ENCODE measurements around the gene MYOZ2. TPM values are rescaled to one million over a fixed set of nuclear protein-coding genes. Genes with fewer than 3 reads are reported as not detected.

Gene MYOZ2
- total RNA-seq, 4 donors from 2014 or later: 0.21 to 0.30 (median 0.22) TPM; not detected in 1

DNA sequence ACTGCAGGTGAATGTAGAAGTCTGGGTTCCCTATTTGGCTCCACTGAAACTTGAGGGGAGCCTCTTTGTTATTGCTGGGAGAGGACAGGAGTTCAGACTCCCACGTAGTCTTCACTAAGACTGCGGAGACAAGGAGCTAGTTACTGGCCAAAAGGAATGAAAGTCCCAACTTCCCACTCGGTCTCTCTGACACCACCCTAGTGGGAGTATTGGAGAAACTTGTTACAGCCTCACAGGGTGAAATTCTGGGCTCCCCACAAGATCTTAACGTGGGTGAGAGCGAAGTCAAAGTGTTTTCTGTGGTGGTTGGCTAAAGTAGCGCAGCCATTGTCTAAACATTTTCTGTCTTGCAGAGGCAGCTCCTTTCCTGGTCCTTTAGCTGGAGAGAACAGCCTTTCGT, 13.5 kb downstream of the MYOZ2 start:
- peak overlapping the region in 2 of 4 donors; percentile 66 to 72 for H3K27ac ChIP-seq
- 50 to 52% methylated on average over 7 of the region's 7 CpGs for WGBS, 2 donors
- H3K9me3 ChIP-seq: peaks cover 0 to 4% (median 0%) of the 10 kb centered on the region in 4 donors
- H3K4me3 ChIP-seq: no peak overlapping the region
- H3K27me3 ChIP-seq: no peaks in the 10 kb centered on the region
- peaks cover 0 to 23% (median 0%) of the 10 kb centered on the region in 4 donors for H3K4me1 ChIP-seq
- DNase-seq (ENCODE audit: low spot score in 2 of 2): no peak
- TF ChIP-seq POLR2A (IDR thresholded peaks at IDR 0.05) (no peak), EP300 (IDR thresholded peaks at IDR 0.05) (peak in 1 of 2 donors; percentile 48)
- no peaks in the 10 kb centered on the region for H3K36me3 ChIP-seq

DNA sequence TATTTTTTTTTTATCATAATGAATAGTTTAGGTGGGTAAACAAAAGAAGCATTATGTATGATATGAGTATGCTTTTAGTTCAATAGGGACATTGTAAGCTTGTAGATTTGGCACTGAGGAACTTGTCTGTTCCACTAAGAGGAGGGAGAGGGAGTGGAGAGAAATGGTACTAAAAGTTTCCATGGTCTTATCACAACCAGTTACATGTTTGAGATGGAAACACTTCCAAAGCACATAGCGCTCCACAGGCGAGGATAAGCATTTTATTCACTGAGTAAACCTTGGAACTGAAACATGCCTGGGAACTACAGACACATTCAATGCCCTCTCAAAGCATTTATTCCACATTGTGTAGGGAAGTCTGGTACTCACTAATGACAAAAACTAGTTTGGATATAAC, 15.5 kb downstream of the MYOZ2 start:
- Histone ChIP-seq H3K27ac (peak overlapping the region in 2 of 4 donors; percentile 49 to 72), H3K4me1 (peaks cover 0 to 23% (median 0%) of the 10 kb centered on the region in 4 donors), H3K9me3 (peaks cover 0 to 4% (median 0%) of the 10 kb centered on the region in 4 donors), H3K36me3 (no peaks in the 10 kb centered on the region), H3K27me3 (no peaks in the 10 kb centered on the region), H3K4me3 (no peak overlapping the region)
- WGBS, 2 donors: 39 to 79% methylated on average over 2 of the region's 2 CpGs
- DNase-seq (ENCODE audit: low spot score in 2 of 2): no peak
- no peak for TF ChIP-seq POLR2A (IDR thresholded peaks at IDR 0.05)
- TF ChIP-seq EP300 (IDR thresholded peaks at IDR 0.05): peak in 1 of 2 donors; percentile 59

DNA sequence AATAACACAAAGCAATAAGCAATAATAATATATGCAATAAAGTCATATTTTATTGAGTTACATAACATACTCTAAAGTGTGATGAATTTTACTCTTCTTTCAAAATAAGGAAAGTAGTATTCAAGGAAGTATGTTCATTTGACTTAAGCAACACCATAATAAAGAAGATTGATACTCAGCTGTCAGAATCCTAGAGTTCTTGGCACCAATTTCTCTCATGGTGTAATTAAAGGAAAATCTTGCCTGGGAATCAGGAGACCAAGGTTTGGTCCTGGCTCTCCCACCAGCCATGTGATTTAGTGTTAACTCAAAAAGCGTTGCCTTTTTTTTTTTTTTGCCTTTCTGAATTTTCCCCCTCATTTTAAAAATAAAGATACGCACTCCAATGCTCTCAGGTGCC, 17.1 kb downstream of the MYOZ2 start:
- TF ChIP-seq, protein P1, sequence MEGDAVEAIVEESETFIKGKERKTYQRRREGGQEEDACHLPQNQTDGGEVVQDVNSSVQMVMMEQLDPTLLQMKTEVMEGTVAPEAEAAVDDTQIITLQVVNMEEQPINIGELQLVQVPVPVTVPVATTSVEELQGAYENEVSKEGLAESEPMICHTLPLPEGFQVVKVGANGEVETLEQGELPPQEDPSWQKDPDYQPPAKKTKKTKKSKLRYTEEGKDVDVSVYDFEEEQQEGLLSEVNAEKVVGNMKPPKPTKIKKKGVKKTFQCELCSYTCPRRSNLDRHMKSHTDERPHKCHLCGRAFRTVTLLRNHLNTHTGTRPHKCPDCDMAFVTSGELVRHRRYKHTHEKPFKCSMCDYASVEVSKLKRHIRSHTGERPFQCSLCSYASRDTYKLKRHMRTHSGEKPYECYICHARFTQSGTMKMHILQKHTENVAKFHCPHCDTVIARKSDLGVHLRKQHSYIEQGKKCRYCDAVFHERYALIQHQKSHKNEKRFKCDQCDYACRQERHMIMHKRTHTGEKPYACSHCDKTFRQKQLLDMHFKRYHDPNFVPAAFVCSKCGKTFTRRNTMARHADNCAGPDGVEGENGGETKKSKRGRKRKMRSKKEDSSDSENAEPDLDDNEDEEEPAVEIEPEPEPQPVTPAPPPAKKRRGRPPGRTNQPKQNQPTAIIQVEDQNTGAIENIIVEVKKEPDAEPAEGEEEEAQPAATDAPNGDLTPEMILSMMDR (IDR thresholded peaks at IDR 0.05): no peak
- TF ChIP-seq EP300 (IDR thresholded peaks at IDR 0.05) (no peak), POLR2A (IDR thresholded peaks at IDR 0.05) (no peak)
- no peak for DNase-seq (ENCODE audit: low spot score in 2 of 2)
- Histone ChIP-seq H3K4me1 (peaks cover 0 to 23% (median 0%) of the 10 kb centered on the region in 4 donors), H3K4me3 (no peak overlapping the region), H3K9me3 (peaks cover 0 to 4% (median 0%) of the 10 kb centered on the region in 4 donors), H3K27ac (no peak overlapping the region), H3K36me3 (no peaks in the 10 kb centered on the region), H3K27me3 (no peaks in the 10 kb centered on the region)
- 95 to 97% methylated on average over 2 of the region's 2 CpGs for WGBS, 2 donors

DNA sequence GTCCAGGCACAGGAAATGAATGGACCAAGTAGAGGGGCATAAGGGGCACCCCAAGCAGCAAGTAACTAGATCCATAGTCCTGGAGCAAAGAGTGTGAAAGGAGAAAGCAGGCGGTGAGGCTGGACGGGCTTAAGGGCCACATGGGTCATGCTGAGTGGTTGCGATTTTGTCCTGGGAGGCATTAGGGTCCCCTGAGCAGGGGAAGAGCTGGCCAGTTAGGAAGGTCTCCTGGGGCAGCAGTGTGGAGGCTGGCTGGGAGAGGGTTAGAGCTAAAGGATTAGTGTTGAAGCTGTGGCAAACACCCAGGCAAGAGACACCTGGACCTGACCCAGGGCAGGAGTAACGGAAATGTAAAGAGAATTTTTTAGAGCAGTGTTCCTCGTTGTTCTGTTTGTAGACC, 26.5 kb downstream of the MYOZ2 start:
- Histone ChIP-seq H3K4me1 (peaks cover 0 to 5% (median 0%) of the 10 kb centered on the region in 4 donors), H3K36me3 (no peaks in the 10 kb centered on the region), H3K27me3 (no peaks in the 10 kb centered on the region), H3K4me3 (no peak overlapping the region), H3K9me3 (no peaks in the 10 kb centered on the region), H3K27ac (no peak overlapping the region)
- TF ChIP-seq, protein P1 (IDR thresholded peaks at IDR 0.05): no peak
- 81 to 88% methylated on average over 5 of the region's 5 CpGs for WGBS, 2 donors
- DNase-seq (ENCODE audit: low spot score in 2 of 2): no peak

DNA sequence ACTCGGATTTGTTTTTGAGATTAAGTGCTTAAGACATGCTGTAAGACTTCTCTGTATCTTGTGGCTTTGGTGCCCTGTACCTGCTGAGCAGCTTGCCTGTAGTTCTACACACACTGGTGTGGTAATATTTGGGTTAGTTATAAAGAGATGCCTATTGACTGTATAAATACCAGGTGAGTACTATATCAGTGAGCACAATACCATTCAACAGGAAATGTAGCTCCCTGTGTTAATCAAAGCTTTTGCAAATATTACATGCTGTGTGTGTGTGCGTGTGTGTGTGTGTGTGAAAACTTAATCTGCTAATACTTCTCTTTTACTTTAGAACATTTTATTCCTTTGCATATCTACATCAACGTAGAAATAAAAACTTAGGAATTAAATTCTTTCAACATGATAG, 30.1 kb downstream of the MYOZ2 start:
- DNase-seq (ENCODE audit: low spot score in 2 of 2): no peak
- peaks cover 0 to 5% (median 0%) of the 10 kb centered on the region in 4 donors for H3K4me1 ChIP-seq
- no peak for TF ChIP-seq POLR2A (IDR thresholded peaks at IDR 0.05)
- TF ChIP-seq EP300 (IDR thresholded peaks at IDR 0.05): no peak
- TF ChIP-seq, protein P1 (IDR thresholded peaks at IDR 0.05): no peak
- H3K27ac ChIP-seq: no peak overlapping the region
- 94 to 97% methylated on average over 3 of the region's 3 CpGs for WGBS, 2 donors
- no peaks in the 10 kb centered on the region for H3K9me3 ChIP-seq
- no peaks in the 10 kb centered on the region for H3K27me3 ChIP-seq
- H3K36me3 ChIP-seq: no peaks in the 10 kb centered on the region
- no peak overlapping the region for H3K4me3 ChIP-seq

DNA sequence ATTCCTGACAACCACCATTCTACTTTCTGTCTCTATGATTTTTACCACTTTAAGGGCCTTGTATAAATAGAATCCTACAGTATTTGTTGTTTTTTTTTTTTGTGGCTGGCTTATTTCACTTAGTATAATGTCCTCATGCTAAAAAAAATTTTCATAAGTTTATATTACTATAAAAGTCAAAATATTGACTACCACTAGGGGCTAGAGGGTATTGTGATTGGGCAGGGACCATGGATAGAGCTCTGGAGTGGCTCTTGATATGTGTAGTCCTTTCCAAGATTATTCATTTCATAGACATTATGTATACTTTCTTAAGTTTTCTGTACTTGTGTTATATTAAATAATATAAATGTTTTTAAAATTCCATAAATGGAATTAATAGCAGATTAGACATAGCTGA, 34.6 kb downstream of the MYOZ2 start:
- Histone ChIP-seq H3K4me3 (no peak overlapping the region), H3K27ac (no peak overlapping the region), H3K36me3 (no peaks in the 10 kb centered on the region), H3K4me1 (no peaks in the 10 kb centered on the region), H3K27me3 (no peaks in the 10 kb centered on the region), H3K9me3 (no peaks in the 10 kb centered on the region)
- DNase-seq (ENCODE audit: low spot score in 2 of 2): no peak
- no peak for TF ChIP-seq EP300 (IDR thresholded peaks at IDR 0.05)
- TF ChIP-seq, protein P1 (IDR thresholded peaks at IDR 0.05): peak in 1 of 5 experiments; percentile 7

All from tibial nerve (tissue), 4 donors.